GM19397 (cell line): ENCODE data around the gene ART5.

Experiments used
- ATAC-seq: cut with Tn5 transposase; IDR thresholded peaks from one replicate; pipeline ENCODE4 v1.9.1; 2021; ENCODE audit warnings: mild to moderate bottlenecking, moderate library complexity; ENCODE audit not compliant: unreplicated experiment

Gene ART5, protein sequence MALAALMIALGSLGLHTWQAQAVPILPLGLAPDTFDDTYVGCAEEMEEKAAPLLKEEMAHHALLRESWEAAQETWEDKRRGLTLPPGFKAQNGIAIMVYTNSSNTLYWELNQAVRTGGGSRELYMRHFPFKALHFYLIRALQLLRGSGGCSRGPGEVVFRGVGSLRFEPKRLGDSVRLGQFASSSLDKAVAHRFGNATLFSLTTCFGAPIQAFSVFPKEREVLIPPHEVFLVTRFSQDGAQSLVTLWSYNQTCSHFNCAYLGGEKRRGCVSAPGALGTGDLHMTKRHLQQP

DNA sequence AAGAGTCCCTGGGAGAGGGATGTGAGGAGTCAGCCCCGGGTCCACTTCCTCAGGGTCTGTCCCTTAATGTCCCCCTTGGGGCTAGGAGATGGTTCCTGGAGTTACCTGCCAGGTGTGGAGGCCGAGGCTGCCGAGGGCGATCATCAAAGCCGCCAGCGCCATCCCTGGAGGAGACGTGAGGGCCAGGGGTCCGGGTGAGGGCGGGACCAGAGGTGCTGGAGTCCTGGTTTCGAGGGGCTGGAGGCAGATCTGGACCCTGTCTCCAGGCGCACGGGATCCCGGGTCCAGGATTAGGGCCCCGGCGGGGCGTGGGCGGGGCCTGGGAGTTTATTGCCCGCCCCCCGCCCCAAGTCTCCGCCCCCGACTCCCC, at the start of gene ART5:
Gene ART5 (minus strand): TSS at position 292 of the 370 bp plus-strand sequence. CDS start 130 bp downstream, at position 162.
- ATAC-seq = no peak

DNA sequence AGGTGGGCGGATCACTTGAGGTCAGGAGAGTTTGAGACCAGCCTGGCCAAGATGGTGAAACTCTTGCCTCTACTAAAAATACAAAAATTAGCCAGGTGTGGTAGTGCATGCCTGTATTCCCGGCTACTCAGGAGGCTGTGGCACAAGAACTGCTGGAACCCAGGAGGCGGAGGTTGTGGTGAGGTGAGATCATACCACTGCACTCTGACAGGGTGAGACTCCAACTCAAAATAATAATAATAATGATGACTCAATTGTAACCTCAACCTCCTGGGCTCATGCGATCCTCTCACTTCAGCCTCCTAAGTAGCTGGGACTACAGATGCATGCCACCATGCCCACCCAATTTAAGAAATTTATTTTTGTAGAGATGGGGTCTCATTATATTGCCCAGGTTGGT, 45.0 kb upstream of the ART5 start:
- no peak for ATAC-seq

DNA sequence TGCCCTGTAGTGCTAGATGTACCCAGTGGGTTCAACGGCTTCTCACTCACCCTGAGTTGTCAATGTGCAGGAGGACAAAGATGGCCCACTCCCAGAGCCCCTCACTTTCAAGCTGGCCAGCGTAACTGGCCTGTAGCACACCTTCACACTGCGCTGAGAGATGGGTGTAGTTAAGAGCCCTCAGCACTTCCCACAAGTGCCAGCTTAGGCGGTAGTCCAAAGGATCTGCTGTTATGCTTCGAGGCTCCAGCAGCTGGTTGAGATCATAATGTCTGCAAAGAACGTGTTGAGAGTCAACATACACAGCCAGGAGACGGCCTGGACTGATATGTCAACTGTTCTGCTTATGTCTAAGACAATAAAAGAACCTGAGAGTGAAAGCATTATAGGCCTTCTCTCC, 44.1 kb upstream of the ART5 start:
- ATAC-seq = no peak

DNA sequence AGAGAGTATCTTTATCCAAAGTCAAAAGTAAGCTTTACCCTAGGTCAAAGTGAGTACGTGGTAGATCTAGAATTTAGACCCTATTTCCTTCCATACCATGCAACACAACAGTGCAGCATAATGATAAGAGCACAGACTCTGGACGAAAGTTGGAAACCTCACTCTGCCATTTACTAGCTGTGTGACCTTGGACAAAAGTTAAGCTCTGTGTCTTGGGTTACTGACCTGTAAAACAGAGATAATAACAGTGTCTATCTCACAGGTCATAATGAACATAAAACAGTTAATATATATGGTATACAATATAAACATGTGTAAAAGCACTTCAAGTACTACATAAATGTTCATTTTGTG, 43.0 kb upstream of the ART5 start:
- no peak for ATAC-seq

DNA sequence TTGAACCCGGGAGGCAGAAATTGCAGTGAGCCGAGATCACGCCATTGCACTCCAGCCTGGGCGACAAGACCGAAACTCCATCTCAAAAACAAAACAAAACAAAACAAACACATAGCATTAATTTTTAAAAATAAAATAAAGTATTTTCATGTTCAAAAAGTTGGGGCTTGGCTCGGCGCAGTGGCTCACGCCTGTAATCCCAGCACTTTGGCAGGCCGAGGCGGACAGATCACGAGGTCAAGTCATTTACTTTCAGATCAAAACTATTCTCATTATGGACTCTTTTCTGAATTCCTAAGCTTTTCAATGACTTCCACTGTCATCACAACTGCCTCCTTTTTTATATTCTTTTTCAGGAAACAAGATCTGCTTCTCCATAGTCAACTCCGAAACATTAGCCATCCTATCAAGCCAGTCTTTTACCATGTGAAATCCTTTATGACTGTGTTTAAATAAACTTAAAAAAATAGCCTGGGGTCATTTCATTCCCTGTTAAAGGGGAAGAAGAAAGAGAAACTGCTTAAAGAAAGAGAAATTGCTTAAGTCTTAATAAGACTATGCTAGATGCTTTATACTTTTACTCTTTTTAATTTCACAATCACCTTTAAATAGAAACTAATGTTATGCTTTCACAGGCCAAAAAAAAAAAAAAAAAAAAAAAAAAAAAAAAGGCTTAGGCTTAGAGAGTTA, 42.5 kb upstream of the ART5 start:
- no peak for ATAC-seq

DNA sequence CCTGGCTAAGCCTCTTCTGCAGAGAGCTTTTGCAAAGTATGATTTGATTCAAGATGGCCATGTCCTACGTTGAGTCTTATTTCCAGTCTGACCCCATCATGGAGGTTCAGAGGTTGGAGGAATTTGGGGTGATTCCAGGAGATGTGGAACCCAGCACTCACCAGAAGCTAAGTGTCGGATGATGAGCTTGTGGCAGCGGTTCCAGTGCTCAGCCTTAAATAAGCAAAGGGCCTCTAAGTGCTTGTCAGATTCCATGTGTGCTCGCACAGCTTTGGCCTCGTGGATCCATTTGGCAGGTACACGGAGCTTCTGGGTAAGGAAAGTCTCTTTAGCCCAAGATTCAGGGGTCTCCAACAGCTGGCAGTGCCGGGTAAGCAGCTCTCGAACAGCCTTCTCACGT, 41.2 kb upstream of the ART5 start:
- no peak for ATAC-seq

DNA sequence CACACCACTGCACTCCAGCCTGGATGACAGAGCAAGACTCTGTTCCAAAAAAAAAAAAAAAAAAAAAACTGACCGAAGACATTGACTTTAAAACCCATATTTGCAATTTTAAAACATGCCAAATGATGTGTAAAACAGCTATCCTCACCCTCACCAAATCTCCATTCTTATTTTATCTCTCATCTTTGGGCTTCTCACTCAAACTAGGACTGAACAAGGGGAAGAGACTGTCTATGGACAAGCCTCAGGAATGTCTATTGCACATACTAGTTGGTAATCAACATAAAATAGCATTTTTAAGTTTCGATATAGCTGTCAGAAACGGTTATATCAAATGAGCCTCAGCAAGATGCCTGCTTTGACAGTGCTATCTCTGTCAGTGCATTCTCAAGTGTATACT, 37.3 kb upstream of the ART5 start:
- ATAC-seq = no peak

DNA sequence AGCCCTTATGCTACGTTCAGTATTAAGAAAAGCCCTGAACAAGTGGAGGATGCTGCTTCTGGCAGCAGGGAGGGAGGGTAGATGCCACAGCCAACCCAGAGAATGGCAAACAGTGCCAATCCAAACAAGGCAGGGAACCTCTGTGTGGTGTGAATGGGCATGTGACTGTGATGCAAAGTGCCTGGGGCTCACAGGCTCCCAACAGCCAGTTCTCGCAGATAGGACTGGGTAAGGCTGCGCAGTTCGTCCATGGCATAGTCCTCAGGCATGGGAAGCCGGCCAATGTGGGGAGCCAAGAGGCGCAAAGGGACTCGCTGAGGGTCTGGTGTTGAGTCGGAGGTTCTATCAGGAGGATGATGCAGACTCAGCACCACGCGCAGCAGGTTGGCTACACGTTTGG, 34.2 kb upstream of the ART5 start:
- ATAC-seq = no peak

DNA sequence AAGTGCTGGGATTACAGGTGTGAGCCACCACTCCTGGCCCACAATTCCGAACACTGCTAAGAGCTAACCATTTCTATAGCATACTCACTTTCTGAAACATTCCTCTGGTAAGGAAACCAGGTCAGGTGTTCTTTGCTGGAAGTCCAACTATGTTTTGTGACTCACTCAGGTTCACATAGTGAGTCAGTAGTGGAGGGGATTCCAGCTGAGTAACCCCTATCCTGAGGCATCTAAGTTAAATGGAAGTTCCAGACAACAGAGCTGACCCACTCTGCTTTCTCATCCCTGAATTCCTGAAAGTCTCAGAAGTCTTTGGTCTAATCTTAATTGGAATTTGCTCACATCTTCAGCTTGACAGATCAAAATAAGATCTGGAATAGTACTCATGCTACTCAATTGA, 32.4 kb upstream of the ART5 start:
- ATAC-seq = no peak

DNA sequence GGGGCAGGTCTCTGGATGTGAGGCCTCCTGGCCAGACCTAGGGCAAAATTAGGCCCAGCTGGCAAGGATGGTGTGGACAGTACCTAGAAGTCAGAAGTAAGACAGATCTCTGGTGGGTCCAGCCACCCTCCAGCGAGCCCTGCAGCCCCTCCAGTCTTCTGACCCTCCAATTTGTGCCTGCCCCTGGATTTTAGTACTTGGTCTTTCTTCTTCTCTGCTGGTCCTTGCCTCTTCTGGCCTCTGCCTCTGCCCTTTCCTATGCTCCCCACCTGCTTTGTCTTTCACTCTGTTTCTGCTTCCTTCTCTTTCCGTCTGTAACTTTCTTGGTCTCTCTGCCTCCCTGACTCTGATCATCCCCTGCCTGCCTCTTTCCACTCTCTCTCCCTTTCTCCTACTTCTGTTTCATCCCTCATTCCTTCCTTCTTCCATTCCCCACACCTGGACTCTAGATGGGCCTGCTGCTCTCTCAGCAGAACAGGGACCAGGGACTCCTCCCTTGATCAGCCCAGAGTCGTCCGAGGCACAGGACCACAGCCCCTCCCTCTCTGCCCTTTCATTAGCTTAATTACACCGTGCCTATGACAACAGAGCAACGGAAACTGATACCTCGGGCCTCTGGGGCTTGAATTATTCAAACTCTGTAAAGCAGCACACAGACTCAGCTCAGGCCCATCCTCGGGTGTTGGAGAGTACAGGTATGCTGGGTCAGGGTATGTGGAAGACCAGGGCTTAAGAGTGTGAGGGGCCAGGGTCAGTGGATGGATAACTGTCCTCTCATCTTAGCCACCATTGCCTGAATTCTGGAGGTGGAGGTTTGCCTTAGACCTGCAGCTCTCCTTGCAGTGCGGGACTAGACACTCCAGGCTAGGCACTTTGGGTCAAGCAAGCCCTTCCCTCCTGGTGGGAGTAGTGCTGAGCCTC, 29.8 kb upstream of the ART5 start, which contains the start of gene CHRNA10:
Gene CHRNA10 (minus strand): TSS at position 51 of the 921 bp plus-strand sequence. CDS start 72 bp downstream, outside the sequence.
- ATAC-seq = no peak

DNA sequence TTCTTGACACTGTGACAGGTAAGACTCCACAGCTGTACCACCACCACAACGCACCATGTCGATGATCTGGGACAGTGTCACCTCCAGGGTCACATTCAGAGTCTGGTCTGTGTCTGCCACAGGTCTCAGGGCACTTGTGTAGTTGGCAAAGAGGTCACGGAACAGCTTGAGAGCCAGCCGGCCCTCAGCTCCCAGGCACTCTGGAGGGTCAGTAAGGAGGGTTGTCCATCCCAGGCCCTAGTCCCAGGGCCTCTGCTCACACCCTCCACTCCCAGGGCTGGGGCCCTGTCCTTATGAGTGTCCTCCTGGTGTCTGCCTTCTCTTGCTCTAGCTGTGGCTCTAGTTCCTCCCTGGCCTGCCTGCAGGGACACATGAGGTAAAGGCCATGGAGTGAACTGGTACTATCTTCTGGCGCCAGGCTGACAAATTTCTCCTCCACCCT, 28.0 kb upstream of the ART5 start:
- ATAC-seq = no peak

DNA sequence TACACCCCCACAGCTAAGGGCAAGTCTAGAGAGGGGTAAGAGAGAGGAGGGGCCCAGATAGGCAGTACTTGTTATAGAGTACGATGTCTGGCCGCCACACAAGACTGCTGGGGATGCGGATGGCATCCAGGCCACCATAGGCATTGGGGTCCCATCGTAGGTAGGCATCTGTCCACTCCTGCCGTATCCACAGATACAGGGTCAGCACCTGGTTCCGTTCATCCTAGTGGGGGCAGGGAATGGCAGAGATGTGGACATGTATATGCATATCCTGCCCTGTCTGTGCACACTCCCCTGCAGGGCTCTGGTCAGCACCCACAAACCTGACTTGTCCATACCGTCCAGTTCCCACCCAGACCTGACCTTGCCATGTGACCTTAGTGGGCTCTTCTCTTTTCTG, 27.3 kb upstream of the ART5 start:
- ATAC-seq = no peak

DNA sequence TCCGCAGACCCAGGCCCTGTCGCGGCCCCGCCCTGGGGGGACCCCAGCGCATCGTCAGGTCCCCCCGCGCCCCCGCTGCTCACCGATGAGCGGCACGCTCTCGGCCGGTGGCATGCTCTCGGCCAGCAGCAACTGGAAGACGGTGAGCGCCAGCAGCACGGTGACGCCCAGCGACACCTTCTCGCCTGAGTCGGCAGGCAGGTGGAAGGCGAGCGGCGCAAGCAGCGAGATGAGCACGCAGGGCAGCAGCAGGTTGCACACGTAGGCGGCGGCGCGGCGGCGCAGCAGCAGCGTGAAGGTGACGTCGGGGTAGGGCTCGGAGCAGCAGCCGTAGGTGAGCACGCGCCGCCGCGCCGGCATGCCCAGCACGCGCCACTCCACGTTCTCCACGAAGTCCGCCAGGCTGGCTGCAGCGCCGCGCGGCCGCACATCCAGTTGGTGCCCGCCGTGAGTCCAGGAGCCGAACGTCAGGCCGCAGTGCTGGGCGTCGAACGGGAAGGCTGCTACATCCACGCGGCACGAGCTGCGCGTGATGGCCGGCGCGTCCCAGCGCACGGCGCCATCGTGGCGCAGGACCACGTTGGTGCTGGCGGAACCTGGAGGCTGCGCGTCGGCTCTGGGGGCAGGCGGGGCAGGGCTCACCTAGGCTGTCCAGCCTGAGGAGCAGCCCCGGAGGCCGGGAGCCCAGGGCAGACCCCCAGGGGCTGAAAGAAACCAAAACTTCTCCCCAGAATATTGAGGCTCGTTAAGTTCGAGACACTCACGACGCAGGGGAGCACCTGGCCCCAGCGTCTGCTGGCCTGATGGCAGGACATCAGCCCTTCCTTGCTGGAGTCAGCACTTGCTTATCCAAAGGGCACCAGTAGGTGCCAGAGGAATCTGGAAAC, 25.6 kb upstream of the ART5 start:
- no peak for ATAC-seq

DNA sequence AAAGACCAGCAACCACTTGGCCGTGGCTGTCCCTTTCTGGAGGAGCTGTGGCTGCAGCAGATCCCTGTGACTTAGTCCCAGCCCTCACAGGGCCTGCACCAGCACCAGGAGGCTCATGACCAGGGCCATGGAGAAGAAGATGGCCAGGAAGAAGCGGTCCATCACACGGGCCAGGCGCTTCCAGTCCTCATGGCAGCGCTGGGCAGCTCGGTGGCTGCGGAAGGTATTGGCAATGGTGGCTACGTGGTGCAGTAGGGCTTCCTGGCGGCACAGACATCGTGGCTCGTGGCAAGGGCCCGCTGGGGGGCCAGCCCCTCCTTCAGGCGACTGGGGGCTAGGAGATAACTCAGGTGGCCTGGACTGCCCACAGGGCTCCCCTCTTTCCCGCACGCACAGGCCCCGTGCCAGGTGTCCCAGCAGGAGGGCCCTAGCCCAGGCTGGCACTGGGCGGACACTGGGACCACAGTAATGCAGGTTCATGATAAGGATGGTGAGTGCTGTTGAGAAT, 24.3 kb upstream of the ART5 start:
- no peak for ATAC-seq

DNA sequence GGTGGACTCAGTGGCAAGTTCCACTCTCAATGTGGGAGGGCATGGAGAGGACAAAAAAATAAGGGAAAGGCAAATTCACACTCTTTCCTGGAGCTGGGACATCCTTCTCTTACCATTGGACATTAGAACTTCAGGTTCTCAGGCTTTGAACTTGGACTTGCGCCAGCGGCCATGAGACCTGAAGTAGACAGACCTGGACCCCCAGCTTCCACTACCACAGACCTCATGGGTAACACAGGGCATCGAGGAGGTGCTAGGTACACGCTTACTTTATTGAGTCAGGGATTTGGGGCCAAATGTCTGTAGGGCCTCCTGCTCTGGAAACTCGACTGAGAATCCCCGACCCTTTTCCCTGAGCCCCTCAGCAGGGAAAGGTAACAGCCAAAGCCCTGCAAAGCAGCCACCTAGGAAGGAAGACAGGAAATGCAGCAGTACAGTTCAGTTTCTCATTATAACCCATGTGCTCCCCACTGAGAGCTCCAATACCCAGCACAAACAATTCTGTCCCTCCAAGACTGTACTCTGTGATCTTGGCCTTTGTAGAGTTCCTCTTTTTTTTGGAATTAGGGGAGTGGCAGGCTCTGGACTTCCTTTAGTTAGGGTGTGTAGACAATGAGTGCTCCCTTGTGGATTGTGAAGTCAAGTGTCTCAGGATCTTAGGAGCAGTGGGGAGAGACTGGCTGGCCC, 23.7 kb upstream of the ART5 start:
- no peak for ATAC-seq

DNA sequence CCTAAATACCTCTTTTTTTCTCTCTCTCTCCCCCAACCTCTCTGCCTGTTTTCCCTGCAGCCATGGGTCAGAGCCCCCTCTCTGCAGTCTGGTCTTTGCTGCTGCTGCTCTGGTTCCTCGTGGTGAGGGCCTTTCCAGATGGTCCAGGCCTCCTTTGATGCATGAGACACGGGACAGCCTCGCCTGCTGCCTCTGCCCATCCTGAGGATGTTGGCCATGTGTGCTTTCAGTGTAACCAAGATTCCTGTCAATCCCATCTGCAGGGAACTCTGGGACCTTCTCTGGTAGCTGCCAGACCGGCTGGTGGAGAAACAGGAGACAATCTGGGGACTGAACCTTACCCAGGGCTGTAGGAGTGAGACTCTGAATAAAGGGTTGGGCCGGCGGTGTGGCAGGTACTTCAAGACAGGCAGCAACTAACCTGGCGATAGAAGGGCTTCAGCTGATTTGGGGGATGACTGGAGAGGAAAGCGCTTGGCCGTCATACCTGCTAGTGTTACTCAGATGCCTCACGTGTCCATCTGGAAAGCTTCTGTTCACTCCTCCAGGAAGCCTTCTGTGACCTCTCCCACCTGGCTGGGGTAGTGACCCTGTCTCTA, 22.3 kb upstream of the ART5 start:
- no peak for ATAC-seq

DNA sequence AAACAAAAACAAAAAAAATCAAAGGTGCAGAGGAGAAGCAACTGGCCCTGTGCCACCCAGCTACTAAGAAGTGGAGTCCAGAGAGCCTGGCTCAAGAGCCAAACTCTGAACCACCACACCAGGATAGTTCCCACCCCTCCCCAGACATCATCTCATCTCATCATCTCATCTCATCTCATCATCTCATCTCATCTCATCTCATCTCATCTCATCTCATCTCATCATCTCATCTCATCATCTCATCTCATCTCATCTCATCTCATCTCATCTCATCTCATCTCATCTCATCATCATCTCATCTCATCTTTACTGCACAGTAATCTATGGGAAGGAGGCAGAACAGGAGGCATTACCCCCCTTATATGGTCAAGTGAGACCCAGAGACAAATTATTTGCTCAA, 21.1 kb upstream of the ART5 start:
- no peak for ATAC-seq

DNA sequence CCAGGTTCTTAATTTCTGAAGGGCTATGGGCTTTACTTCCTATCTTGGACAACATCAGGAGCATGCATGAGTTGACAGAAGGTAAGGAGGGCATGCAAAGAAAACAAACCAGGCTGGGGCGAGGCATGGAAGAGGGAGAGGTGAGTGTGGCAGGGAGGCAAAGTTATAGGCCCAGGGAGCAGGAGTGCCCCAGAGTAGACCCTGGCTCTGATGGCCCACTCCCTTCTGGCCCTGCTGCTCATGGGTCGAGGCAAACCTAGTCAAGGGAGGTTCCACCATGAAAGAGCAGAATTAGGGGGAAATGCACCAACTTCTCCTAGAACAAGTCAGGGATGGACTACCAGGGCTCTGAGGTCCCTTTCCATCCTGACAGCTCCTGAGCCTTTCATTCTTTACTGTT, 19.2 kb upstream of the ART5 start:
- no peak for ATAC-seq
